HEK293 (cell line): ENCODE data around the gene GINS1.

Experiments used
- ZNF175 ChIP-seq: fragments of 450-650 bp; formaldehyde crosslinking; IDR thresholded peaks from 2 replicates; pipeline ENCODE4 v1.5.1; 2016; ENCODE audit warnings: missing biosample characterization, missing genetic modification characterization
- ZNF558 ChIP-seq: fragments of 450-650 bp; formaldehyde crosslinking; IDR thresholded peaks from 2 replicates; pipeline ENCODE4 v1.5.1; 2016; ENCODE audit warnings: missing biosample characterization, missing genetic modification characterization
- TF ChIP-seq, protein P1 (sequence below): fragments of 450-650 bp; IDR thresholded peaks from 2 replicates; pipeline ENCODE4 v1.5.1; 2018; ENCODE audit warnings: missing biosample characterization, mild to moderate bottlenecking, missing genetic modification characterization

GRCh38 chr20:25368526-25368925 lies 38.9 kb upstream of the GINS1 start:
- TF ChIP-seq ZNF558 (tag by site-specific recombination) (no peak), ZNF175 (tag by site-specific recombination) (no peak)
- TF ChIP-seq, protein P1, sequence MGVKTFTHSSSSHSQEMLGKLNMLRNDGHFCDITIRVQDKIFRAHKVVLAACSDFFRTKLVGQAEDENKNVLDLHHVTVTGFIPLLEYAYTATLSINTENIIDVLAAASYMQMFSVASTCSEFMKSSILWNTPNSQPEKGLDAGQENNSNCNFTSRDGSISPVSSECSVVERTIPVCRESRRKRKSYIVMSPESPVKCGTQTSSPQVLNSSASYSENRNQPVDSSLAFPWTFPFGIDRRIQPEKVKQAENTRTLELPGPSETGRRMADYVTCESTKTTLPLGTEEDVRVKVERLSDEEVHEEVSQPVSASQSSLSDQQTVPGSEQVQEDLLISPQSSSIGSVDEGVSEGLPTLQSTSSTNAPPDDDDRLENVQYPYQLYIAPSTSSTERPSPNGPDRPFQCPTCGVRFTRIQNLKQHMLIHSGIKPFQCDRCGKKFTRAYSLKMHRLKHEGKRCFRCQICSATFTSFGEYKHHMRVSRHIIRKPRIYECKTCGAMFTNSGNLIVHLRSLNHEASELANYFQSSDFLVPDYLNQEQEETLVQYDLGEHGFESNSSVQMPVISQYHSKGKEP, result no peak
